Measurements from ENCODE around the gene RGSL1. TPM values are rescaled to one million over a fixed set of nuclear protein-coding genes. Genes with fewer than 3 reads are reported as not detected.

The RGSL1 gene
- total and polyA plus RNA-seq, 9 of the 15 experiments (the other 6 are each of a cell fraction or from before 2014, with no cell fraction given): 0.03 TPM; not detected in 8

DNA sequence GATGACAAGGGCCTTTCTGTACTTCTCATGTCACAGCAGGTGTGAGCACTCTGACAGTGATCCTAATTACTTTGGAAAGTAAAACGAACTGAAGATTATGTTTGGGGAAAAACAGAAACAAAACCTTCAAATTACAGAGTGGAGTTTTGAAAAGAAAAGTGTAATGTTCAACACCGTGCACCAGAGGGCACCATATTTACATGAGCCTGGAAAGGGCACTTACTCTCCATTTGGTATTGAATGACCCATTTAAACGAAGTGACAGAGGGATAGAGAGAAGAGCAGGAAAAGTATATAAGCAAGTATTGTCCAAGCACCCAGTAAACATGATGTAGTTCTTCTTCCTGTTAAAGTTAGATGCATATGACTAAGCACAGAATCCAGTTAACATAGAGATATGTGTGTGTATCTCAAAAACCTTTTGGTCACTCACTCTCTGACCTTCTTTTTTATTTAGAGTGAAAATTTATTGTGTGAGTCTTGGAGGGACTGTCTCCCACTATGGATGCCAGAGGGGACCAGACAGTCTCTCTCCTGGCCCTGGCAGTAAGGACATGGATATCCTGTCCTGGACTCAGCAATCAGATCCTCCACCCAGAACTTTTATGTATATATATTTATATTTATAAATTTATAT is 3.8 kb upstream of the RGSL1 start (continued):
- TF ChIP-seq, protein P1, sequence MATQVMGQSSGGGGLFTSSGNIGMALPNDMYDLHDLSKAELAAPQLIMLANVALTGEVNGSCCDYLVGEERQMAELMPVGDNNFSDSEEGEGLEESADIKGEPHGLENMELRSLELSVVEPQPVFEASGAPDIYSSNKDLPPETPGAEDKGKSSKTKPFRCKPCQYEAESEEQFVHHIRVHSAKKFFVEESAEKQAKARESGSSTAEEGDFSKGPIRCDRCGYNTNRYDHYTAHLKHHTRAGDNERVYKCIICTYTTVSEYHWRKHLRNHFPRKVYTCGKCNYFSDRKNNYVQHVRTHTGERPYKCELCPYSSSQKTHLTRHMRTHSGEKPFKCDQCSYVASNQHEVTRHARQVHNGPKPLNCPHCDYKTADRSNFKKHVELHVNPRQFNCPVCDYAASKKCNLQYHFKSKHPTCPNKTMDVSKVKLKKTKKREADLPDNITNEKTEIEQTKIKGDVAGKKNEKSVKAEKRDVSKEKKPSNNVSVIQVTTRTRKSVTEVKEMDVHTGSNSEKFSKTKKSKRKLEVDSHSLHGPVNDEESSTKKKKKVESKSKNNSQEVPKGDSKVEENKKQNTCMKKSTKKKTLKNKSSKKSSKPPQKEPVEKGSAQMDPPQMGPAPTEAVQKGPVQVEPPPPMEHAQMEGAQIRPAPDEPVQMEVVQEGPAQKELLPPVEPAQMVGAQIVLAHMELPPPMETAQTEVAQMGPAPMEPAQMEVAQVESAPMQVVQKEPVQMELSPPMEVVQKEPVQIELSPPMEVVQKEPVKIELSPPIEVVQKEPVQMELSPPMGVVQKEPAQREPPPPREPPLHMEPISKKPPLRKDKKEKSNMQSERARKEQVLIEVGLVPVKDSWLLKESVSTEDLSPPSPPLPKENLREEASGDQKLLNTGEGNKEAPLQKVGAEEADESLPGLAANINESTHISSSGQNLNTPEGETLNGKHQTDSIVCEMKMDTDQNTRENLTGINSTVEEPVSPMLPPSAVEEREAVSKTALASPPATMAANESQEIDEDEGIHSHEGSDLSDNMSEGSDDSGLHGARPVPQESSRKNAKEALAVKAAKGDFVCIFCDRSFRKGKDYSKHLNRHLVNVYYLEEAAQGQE (IDR thresholded peaks at IDR 0.05; ENCODE audit: borderline replicate concordance): peak; percentile 85
- TF ChIP-seq, protein P1 (CRISPR knock-in tag; IDR thresholded peaks at IDR 0.05; ENCODE audit: low read depth): no peak
- peak; percentile 21 to 52; a peak in 1 of 4 replicates for TF ChIP-seq FOXK2 (conservative IDR thresholded peaks at IDR 0.05 in 1 of 2, IDR thresholded peaks at IDR 0.05 in 1 of 2; ENCODE audit: low read depth in 2 of 2)
